WTC11 (cell line): Measurements from ENCODE around the gene HDAC6. TPM values are rescaled to one million over a fixed set of nuclear protein-coding genes. Genes with fewer than 3 reads are reported as not detected.

Source experiments
- ATAC-seq: fragments of 200-7000 bp; cut with Tn5 transposase; 2 replicates; pipeline ENCODE4 v1.10.0; 2021; ENCODE audit warnings: mild to moderate bottlenecking, moderate library complexity
- CTCF ChIA-PET: fragments of 300-600 bp; sonication (Branson Sonifier 250); formaldehyde crosslinking; loops from one replicate; lab custom pipeline; 2021; ENCODE audit warnings: antibody characterized with exemption; lab: Charles Lee
- POLR2A ChIA-PET: fragments of 350-600 bp; sonication (Branson Sonifier 250); formaldehyde crosslinking; loops from one replicate; lab custom pipeline; 2021; ENCODE audit warnings: antibody characterized with exemption; lab: Charles Lee
- DNase-seq: peaks from one replicate; pipeline ENCODE4 v3.0.0; 2021; ENCODE audit warnings: low spot score
- H3K27ac Mint-ChIP-seq: 2 replicates; pipeline ENCODE4 v1.8.0; 2021; ENCODE audit warnings: mixed read lengths
- H3K27me3 Mint-ChIP-seq: 2 replicates; pipeline ENCODE4 v1.8.0; 2021; ENCODE audit warnings: low read depth, mild to moderate bottlenecking, moderate library complexity, mixed read lengths
- H3K36me3 Mint-ChIP-seq: 2 replicates; pipeline ENCODE4 v1.8.0; 2021; ENCODE audit warnings: mixed read lengths
- H3K4me1 Mint-ChIP-seq: 2 replicates; pipeline ENCODE4 v1.8.0; 2022; ENCODE audit warnings: mixed read lengths
- H3K4me3 Mint-ChIP-seq: 2 replicates; pipeline ENCODE4 v1.8.0; 2021; ENCODE audit warnings: mild to moderate bottlenecking, moderate library complexity, mixed read lengths
- H3K9me3 Mint-ChIP-seq: 2 replicates; pipeline ENCODE4 v1.8.0; 2021; ENCODE audit warnings: mixed read lengths
- AFF4 ChIP-seq: sonication (generic); formaldehyde crosslinking; IDR thresholded peaks from 2 replicates; pipeline ENCODE4 v1.8.1; 2023; ENCODE audit warnings: mild to moderate bottlenecking, missing genetic modification reagents, borderline replicate concordance
- ATF3 ChIP-seq: sonication (generic); formaldehyde crosslinking; conservative IDR thresholded peaks from 2 replicates; pipeline ENCODE4 v1.8.1; 2022; ENCODE audit warnings: mild to moderate bottlenecking, missing genetic modification reagents
- CDX4 ChIP-seq: fragments of 250-450 bp; sonication (Bioruptor Pico); IDR thresholded peaks from 2 replicates; pipeline ENCODE4 v1.9.0; 2021; ENCODE audit warnings: moderate library complexity, mild to moderate bottlenecking, inconsistent platforms, borderline replicate concordance
- CREM ChIP-seq: sonication (generic); formaldehyde crosslinking; IDR thresholded peaks from 2 replicates; pipeline ENCODE4 v1.8.1; 2022; ENCODE audit warnings: mild to moderate bottlenecking, missing genetic modification reagents, moderate library complexity
- EMX1 ChIP-seq: fragments of 250-450 bp; sonication (Bioruptor Pico); IDR thresholded peaks from 2 replicates; pipeline ENCODE4 v1.8.0; 2021; ENCODE audit warnings: mild to moderate bottlenecking
- ERG ChIP-seq: fragments of 250-450 bp; sonication (Bioruptor Pico); IDR thresholded peaks from 2 replicates; pipeline ENCODE4 v1.8.0; 2021; ENCODE audit warnings: mild to moderate bottlenecking
- FOXP1 ChIP-seq: sonication (generic); formaldehyde crosslinking; IDR thresholded peaks from 2 replicates; pipeline ENCODE4 v1.8.0; 2022; ENCODE audit warnings: missing genetic modification reagents, mild to moderate bottlenecking, moderate library complexity, borderline replicate concordance
- JAZF1 ChIP-seq: fragments of 250-450 bp; sonication (Bioruptor Pico); IDR thresholded peaks from 2 replicates; pipeline ENCODE4 v1.9.0; 2021; ENCODE audit warnings: moderate library complexity, mild to moderate bottlenecking, inconsistent platforms
- MAX ChIP-seq: sonication (generic); formaldehyde crosslinking; IDR thresholded peaks from 2 replicates; pipeline ENCODE4 v1.8.0; 2022; ENCODE audit warnings: mild to moderate bottlenecking, missing genetic modification reagents
- MLX ChIP-seq: sonication (generic); formaldehyde crosslinking; IDR thresholded peaks from 2 replicates; pipeline ENCODE4 v1.8.1; 2023; ENCODE audit warnings: mild to moderate bottlenecking, missing genetic modification reagents, moderate library complexity
- NFE2L1 ChIP-seq: sonication (generic); formaldehyde crosslinking; IDR thresholded peaks from 2 replicates; pipeline ENCODE4 v1.8.1; 2023; ENCODE audit warnings: missing genetic modification reagents
- PRDM15 ChIP-seq: sonication (generic); formaldehyde crosslinking; IDR thresholded peaks from 2 replicates; pipeline ENCODE4 v1.8.0; 2022; ENCODE audit warnings: missing genetic modification reagents
- SOX15 ChIP-seq: fragments of 250-450 bp; sonication (Bioruptor Pico); IDR thresholded peaks from 2 replicates; pipeline ENCODE4 v1.9.0; 2021; ENCODE audit warnings: mild to moderate bottlenecking
- TEAD4 ChIP-seq: sonication (generic); formaldehyde crosslinking; IDR thresholded peaks from 2 replicates; pipeline ENCODE4 v1.8.0; 2022; ENCODE audit warnings: mild to moderate bottlenecking, missing genetic modification reagents
- USF1 ChIP-seq: sonication (generic); formaldehyde crosslinking; IDR thresholded peaks from 2 replicates; pipeline ENCODE4 v1.8.0; 2022; ENCODE audit warnings: mild to moderate bottlenecking, missing genetic modification reagents
- ZNF423 ChIP-seq: fragments of 250-450 bp; sonication (Bioruptor Pico); IDR thresholded peaks from 2 replicates; pipeline ENCODE4 v2.1.2; 2022; ENCODE audit warnings: mild to moderate bottlenecking, moderate library complexity
- ZNF671 ChIP-seq: fragments of 250-450 bp; sonication (Bioruptor Pico); IDR thresholded peaks from 2 replicates; pipeline ENCODE4 v1.8.0; 2021; ENCODE audit warnings: mild to moderate bottlenecking
- total RNA-seq: library from RNA; stranded (reverse); gene quantifications from 3 replicates; pipeline ENCODE4 v1.2.3, GENCODE V29; 2021

The HDAC6 gene
- total RNA-seq, 1 experiment from 2014 or later = 58.5 TPM

- TF ChIP-seq MAX = no peak
- TF ChIP-seq ZNF423 = no peak
- TF ChIP-seq EMX1 (CRISPR knock-in tag) = no peak
- no peak for TF ChIP-seq ERG
- no peak for TF ChIP-seq FOXP1 (CRISPR knock-in tag)
Observed at GRCh38 chrX:48824066-48824465, 22.2 kb downstream of the HDAC6 start (continued).

- POLR2A ChIA-PET = no interaction called here
- H3K4me1 Mint-ChIP-seq = peaks cover 15% of the 10 kb centered on the region
- peak within 1 kb of the TSS; percentile 56 for H3K4me3 Mint-ChIP-seq
- TF ChIP-seq CDX4 (no peak), PRDM15 (peak; percentile 76)
- H3K9me3 Mint-ChIP-seq = no peaks in the 10 kb centered on the region
- CTCF ChIA-PET = no interaction called here
- ATAC-seq = no peak
- peaks cover 17% of the 10 kb centered on the region for H3K27me3 Mint-ChIP-seq
- peaks cover 9% of the 10 kb centered on the region for H3K36me3 Mint-ChIP-seq
- H3K27ac Mint-ChIP-seq = no peak within 1 kb of the TSS
- no peak for DNase-seq
Observed at GRCh38 chrX:48826135-48826875, 24.4 kb downstream of the HDAC6 start, which contains the start of gene ERAS. Gene ERAS, plus strand, starts transcription at chrX:48826513. Its CDS starts 2,611 bp downstream, at chrX:48829124.

- H3K36me3 Mint-ChIP-seq = peaks cover 9% of the 10 kb centered on the region
- ATAC-seq = peak; percentile 25
- DNase-seq = peak; percentile 22
- peak overlapping the region; percentile 56 for H3K4me3 Mint-ChIP-seq
- H3K9me3 Mint-ChIP-seq = no peaks in the 10 kb centered on the region
- POLR2A ChIA-PET = interaction anchor here (1.1 kb wide), 1 partner anchor 112 kb away, joined by 3 read pairs; no protein-coding TSS in a partner anchor
- H3K27me3 Mint-ChIP-seq = peaks cover 21% of the 10 kb centered on the region
- CTCF ChIA-PET = no interaction called here
- TF ChIP-seq USF1 (CRISPR knock-in tag) = no peak
- no peak overlapping the region for H3K27ac Mint-ChIP-seq
- peaks cover 15% of the 10 kb centered on the region for H3K4me1 Mint-ChIP-seq
Observed at GRCh38 chrX:48826876-48827653, 25.2 kb downstream of the HDAC6 start.

GRCh38 chrX:48827654-48827968 lies 25.7 kb downstream of the HDAC6 start:
- DNase-seq (no peak), ATAC-seq (no peak)
- Mint-ChIP-seq H3K36me3 (peaks cover 9% of the 10 kb centered on the region), H3K27me3 (peaks cover 27% of the 10 kb centered on the region), H3K9me3 (no peaks in the 10 kb centered on the region), H3K4me3 (peak overlapping the region; percentile 56), H3K4me1 (peaks cover 15% of the 10 kb centered on the region), H3K27ac (no peak overlapping the region)
- POLR2A ChIA-PET = interaction anchor here (0.7 to 1.1 kb wide), 2 partner anchors 76 to 111 kb away, joined by 3 to 5 read pairs; no protein-coding TSS in a partner anchor
- CTCF ChIA-PET = no interaction called here
- TF ChIP-seq ATF3 = no peak
- TF ChIP-seq SOX15 = no peak
- TF ChIP-seq MLX (CRISPR knock-in tag) = no peak
- TF ChIP-seq ZNF423 = no peak
- TF ChIP-seq JAZF1 (CRISPR knock-in tag) = no peak
- TF ChIP-seq ZNF671 (CRISPR knock-in tag) = no peak
- no peak for TF ChIP-seq AFF4 (CRISPR knock-in tag)
- no peak for TF ChIP-seq NFE2L1 (CRISPR knock-in tag)
- no peak for TF ChIP-seq TEAD4 (CRISPR knock-in tag)
- no peak for TF ChIP-seq CREM (CRISPR knock-in tag)
